GM23338 (cell line): ENCODE results near the gene SNCB. TPM values are rescaled to one million over a fixed set of nuclear protein-coding genes. Genes with fewer than 3 reads are reported as not detected.
A peak's percentile ranks its signal among the peaks of the same experiment; 100 is the strongest.

ENCODE experiments used
- ATAC-seq: fragments of 200-7000 bp; cut with Tn5 transposase; 3 replicates; pipeline ENCODE4 v1.9.1; 2020
- DNase-seq: peaks from one replicate; pipeline ENCODE4 v3.0.0-alpha.2; 2015; ENCODE audit warnings: low spot score
- H2AFZ ChIP-seq: fragments of 200-600 bp; sonication (generic); 2 replicates; pipeline ENCODE4 v1.8.0; 2016; ENCODE audit warnings: antibody characterized with exemption, mild to moderate bottlenecking, moderate library complexity
- H3F3A ChIP-seq: fragments of 200-600 bp; sonication (generic); replicated peaks from 2 replicates; pipeline ENCODE4 v1.8.0; 2017; ENCODE audit warnings: antibody characterized with exemption, mixed run types, low read depth
- H3K27ac ChIP-seq: fragments of 200-600 bp; sonication (generic); 2 replicates; pipeline ENCODE4 v1.6.1; 2016; ENCODE audit warnings: low read depth
- H3K27me3 ChIP-seq: fragments of 200-600 bp; sonication (generic); 2 replicates; pipeline ENCODE4 v1.8.0; 2016; ENCODE audit warnings: mild to moderate bottlenecking, mixed run types, moderate library complexity; ENCODE audit not compliant: insufficient read depth
- H3K36me3 ChIP-seq: fragments of 200-600 bp; sonication (generic); 2 replicates; pipeline ENCODE4 v1.8.0; 2016; ENCODE audit warnings: mild to moderate bottlenecking; ENCODE audit not compliant: insufficient read depth
- H3K4me1 ChIP-seq: fragments of 200-600 bp; sonication (generic); 2 replicates; pipeline ENCODE4 v1.8.0; 2016; ENCODE audit warnings: mild to moderate bottlenecking, moderate library complexity; ENCODE audit not compliant: insufficient read depth
- H3K4me2 ChIP-seq: fragments of 200-600 bp; sonication (generic); 2 replicates; pipeline ENCODE4 v1.7.1; 2017; ENCODE audit warnings: mixed run types
- H3K4me3 ChIP-seq: fragments of 200-600 bp; sonication (generic); 2 replicates; pipeline ENCODE4 v1.6.1; 2016; ENCODE audit warnings: mixed run types
- H3K79me2 ChIP-seq: fragments of 200-600 bp; sonication (generic); replicated peaks from 2 replicates; pipeline ENCODE4 v1.8.0; 2017; ENCODE audit warnings: mild to moderate bottlenecking; ENCODE audit not compliant: insufficient read depth
- H3K9me2 ChIP-seq: fragments of 200-600 bp; sonication (generic); 2 replicates; pipeline ENCODE4 v1.8.0; 2017; ENCODE audit not compliant: insufficient read depth
- H4K20me1 ChIP-seq: fragments of 200-600 bp; sonication (generic); replicated peaks from 2 replicates; pipeline ENCODE4 v1.8.0; 2017; ENCODE audit warnings: mild to moderate bottlenecking; ENCODE audit not compliant: insufficient read depth
- H3K27ac Mint-ChIP-seq: 2 replicates; pipeline ENCODE4 v1.8.0; 2020; ENCODE audit warnings: inconsistent platforms, mild to moderate bottlenecking, moderate library complexity, mixed read lengths
- H3K27me3 Mint-ChIP-seq: 3 replicates; pipeline ENCODE4 v1.8.0; 2022; ENCODE audit warnings: low read depth, mild to moderate bottlenecking, moderate library complexity, mixed read lengths, inconsistent platforms; ENCODE audit not compliant: insufficient read depth, poor library complexity
- H3K36me3 Mint-ChIP-seq: 3 replicates; pipeline ENCODE4 v1.8.0; 2021; ENCODE audit warnings: low read depth, mild to moderate bottlenecking, inconsistent platforms, moderate library complexity, mixed read lengths
- H3K4me1 Mint-ChIP-seq: 3 replicates; pipeline ENCODE4 v1.8.0; 2020; ENCODE audit warnings: mild to moderate bottlenecking, inconsistent platforms, mixed read lengths
- H3K4me3 Mint-ChIP-seq: 3 replicates; pipeline ENCODE4 v1.8.0; 2021; ENCODE audit warnings: moderate library complexity, mild to moderate bottlenecking, inconsistent platforms, mixed read lengths
- H3K9me3 Mint-ChIP-seq: 3 replicates; pipeline ENCODE4 v1.8.0; 2020; ENCODE audit warnings: moderate library complexity, mild to moderate bottlenecking, inconsistent platforms, mixed read lengths
- CREB1 ChIP-seq: fragments of 250-450 bp; sonication (Bioruptor Pico); IDR thresholded peaks from 2 replicates; pipeline ENCODE4 v1.5.0; 2020; ENCODE audit warnings: low read depth, mild to moderate bottlenecking, moderate library complexity
- EZH2 ChIP-seq: fragments of 200-600 bp; sonication (generic); IDR thresholded peaks from one replicate; pipeline ENCODE4 v1.8.0; 2017; ENCODE audit warnings: antibody characterized with exemption, mild to moderate bottlenecking, low read depth; ENCODE audit not compliant: unreplicated experiment
- EZH2phosphoT487 ChIP-seq: fragments of 200-600 bp; sonication (generic); IDR thresholded peaks from one replicate; pipeline ENCODE4 v1.8.1; 2018; ENCODE audit warnings: antibody characterized with exemption; ENCODE audit not compliant: unreplicated experiment
- JUNB ChIP-seq: IDR thresholded peaks from one replicate; pipeline ENCODE4 v1.6.1; 2016; ENCODE audit warnings: antibody characterized with exemption; ENCODE audit not compliant: unreplicated experiment
- NANOG ChIP-seq: IDR thresholded peaks from 2 replicates; pipeline ENCODE4 v1.6.1; 2016; ENCODE audit warnings: antibody characterized with exemption, borderline replicate concordance
- POLR2AphosphoS5 ChIP-seq: IDR thresholded peaks from 2 replicates; pipeline ENCODE4 v1.6.1; 2016; ENCODE audit warnings: antibody characterized with exemption, low read depth
- STAT1 ChIP-seq: IDR thresholded peaks from one replicate; pipeline ENCODE4 v1.6.1; 2016; ENCODE audit warnings: antibody characterized with exemption; ENCODE audit not compliant: unreplicated experiment
- ZNF114 ChIP-seq: fragments of 250-450 bp; sonication (Bioruptor Pico); IDR thresholded peaks from 2 replicates; pipeline ENCODE4 v1.5.0; 2020; ENCODE audit warnings: mild to moderate bottlenecking, moderate library complexity
- ZNF331 ChIP-seq: fragments of 250-450 bp; sonication (Bioruptor Pico); IDR thresholded peaks from 2 replicates; pipeline ENCODE4 v1.5.0; 2020; ENCODE audit warnings: low read depth, mild to moderate bottlenecking, moderate library complexity
- polyA plus RNA-seq: library from polyadenylated mRNA; unstranded; fragments of >200 nt; fragmentation: Nextera tagmentation; extraction: Ambion mirVana; gene quantifications from 2 replicates; pipeline ENCODE4 v1.2.1, GENCODE V29; 2016
- total RNA-seq: library from RNA; depleted of rRNA; stranded (reverse); fragments of >200 nt; shearing (Covaris generic); gene quantifications from 2 replicates; pipeline ENCODE4 v1.2.3, GENCODE V29; 2014
- TF ChIP-seq, protein P1 (sequence below): IDR thresholded peaks from one replicate; pipeline ENCODE4 v1.6.1; 2018; ENCODE audit warnings: antibody characterized with exemption; ENCODE audit not compliant: unreplicated experiment
- TF ChIP-seq, protein P2 (sequence below): IDR thresholded peaks from 2 replicates; pipeline ENCODE4 v1.6.1; 2016; ENCODE audit warnings: antibody characterized with exemption
- TF ChIP-seq, protein P3 (sequence below): fragments of 250-450 bp; sonication (Bioruptor Pico); IDR thresholded peaks from 2 replicates; pipeline ENCODE4 v1.5.0; 2020; ENCODE audit warnings: mild to moderate bottlenecking, moderate library complexity
- TF ChIP-seq, protein P4 (sequence below), 2 experiments: fragments of 200-600 bp in 1 of 2; sonication (generic) in 1 of 2; conservative IDR thresholded peaks; 2 replicates each; pipeline versions ENCODE4 v1.5.1 to v1.6.1; 2016 to 2017; ENCODE audit warnings: antibody characterized with exemption in 2 of 2, low read depth in 2 of 2, mild to moderate bottlenecking in 2 of 2, moderate library complexity in 1 of 2

SNCB gene
- total and polyA plus RNA-seq, 2 experiments from 2014 or later = 3.6 to 13.5 TPM

DNA sequence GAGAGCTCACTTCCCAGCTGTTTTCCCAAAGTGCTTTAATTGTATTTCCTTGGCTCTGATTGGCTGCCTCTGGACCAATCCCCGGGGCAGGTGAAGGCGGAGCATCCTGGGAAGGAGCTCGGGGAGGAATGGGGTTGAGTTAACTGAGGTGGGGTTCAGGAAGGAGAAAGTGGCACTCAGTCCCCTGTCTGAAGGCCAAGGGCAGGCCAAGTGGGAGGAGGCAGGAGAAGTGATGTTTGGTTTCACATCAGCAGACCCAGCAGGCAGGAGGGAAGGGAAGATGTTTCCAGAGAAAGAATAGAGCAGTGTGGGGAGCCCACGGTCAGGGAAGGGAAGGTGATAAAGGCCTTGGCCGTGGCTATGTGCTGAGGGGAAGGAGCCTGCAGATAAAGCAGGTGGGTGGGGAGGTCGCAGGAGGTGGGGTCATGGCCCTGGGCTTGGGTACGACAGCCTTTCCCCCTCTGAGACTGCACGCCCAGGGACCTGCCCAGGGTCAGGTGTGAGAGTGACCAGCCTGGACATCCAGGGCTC lies 20.1 kb upstream of the SNCB start:
- Histone ChIP-seq H4K20me1 (no peaks in the 10 kb centered on the region), H3K79me2 (peaks cover 35% of the 10 kb centered on the region), H3K4me3 (no peak overlapping the region), H3K4me1 (peaks cover 15% of the 10 kb centered on the region), H3K27ac (no peak overlapping the region), H3K9me2 (no peaks in the 10 kb centered on the region; the same call in 1 of the 2 replicates), H3F3A (0 out of 2 replicates have a peak, but pooled peaks cover 5% of the 10 kb centered on the region), H2AFZ (no peak overlapping the region), H3K4me2 (no peak overlapping the region), H3K36me3 (no peaks in the 10 kb centered on the region), H3K27me3 (no peaks in the 10 kb centered on the region)
- H3K36me3 Mint-ChIP-seq = peaks cover 8% of the 10 kb centered on the region; the same call in 2 of the 3 replicates
- peak; percentile 62 for DNase-seq
- ATAC-seq = peak; percentile 2; the same call in 1 of the 3 replicates
- no peaks in the 10 kb centered on the region for H3K9me3 Mint-ChIP-seq
- no peak overlapping the region for H3K27ac Mint-ChIP-seq
- no peak for TF ChIP-seq NANOG
- TF ChIP-seq ZNF331 (CRISPR knock-in tag) = no peak
- no peak for TF ChIP-seq STAT1
- no peak for TF ChIP-seq JUNB
- TF ChIP-seq, protein P1, sequence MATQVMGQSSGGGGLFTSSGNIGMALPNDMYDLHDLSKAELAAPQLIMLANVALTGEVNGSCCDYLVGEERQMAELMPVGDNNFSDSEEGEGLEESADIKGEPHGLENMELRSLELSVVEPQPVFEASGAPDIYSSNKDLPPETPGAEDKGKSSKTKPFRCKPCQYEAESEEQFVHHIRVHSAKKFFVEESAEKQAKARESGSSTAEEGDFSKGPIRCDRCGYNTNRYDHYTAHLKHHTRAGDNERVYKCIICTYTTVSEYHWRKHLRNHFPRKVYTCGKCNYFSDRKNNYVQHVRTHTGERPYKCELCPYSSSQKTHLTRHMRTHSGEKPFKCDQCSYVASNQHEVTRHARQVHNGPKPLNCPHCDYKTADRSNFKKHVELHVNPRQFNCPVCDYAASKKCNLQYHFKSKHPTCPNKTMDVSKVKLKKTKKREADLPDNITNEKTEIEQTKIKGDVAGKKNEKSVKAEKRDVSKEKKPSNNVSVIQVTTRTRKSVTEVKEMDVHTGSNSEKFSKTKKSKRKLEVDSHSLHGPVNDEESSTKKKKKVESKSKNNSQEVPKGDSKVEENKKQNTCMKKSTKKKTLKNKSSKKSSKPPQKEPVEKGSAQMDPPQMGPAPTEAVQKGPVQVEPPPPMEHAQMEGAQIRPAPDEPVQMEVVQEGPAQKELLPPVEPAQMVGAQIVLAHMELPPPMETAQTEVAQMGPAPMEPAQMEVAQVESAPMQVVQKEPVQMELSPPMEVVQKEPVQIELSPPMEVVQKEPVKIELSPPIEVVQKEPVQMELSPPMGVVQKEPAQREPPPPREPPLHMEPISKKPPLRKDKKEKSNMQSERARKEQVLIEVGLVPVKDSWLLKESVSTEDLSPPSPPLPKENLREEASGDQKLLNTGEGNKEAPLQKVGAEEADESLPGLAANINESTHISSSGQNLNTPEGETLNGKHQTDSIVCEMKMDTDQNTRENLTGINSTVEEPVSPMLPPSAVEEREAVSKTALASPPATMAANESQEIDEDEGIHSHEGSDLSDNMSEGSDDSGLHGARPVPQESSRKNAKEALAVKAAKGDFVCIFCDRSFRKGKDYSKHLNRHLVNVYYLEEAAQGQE = no peak
- TF ChIP-seq, protein P2, sequence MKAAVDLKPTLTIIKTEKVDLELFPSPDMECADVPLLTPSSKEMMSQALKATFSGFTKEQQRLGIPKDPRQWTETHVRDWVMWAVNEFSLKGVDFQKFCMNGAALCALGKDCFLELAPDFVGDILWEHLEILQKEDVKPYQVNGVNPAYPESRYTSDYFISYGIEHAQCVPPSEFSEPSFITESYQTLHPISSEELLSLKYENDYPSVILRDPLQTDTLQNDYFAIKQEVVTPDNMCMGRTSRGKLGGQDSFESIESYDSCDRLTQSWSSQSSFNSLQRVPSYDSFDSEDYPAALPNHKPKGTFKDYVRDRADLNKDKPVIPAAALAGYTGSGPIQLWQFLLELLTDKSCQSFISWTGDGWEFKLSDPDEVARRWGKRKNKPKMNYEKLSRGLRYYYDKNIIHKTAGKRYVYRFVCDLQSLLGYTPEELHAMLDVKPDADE = no peak
- TF ChIP-seq POLR2AphosphoS5 = no peak
- TF ChIP-seq, protein P3, sequence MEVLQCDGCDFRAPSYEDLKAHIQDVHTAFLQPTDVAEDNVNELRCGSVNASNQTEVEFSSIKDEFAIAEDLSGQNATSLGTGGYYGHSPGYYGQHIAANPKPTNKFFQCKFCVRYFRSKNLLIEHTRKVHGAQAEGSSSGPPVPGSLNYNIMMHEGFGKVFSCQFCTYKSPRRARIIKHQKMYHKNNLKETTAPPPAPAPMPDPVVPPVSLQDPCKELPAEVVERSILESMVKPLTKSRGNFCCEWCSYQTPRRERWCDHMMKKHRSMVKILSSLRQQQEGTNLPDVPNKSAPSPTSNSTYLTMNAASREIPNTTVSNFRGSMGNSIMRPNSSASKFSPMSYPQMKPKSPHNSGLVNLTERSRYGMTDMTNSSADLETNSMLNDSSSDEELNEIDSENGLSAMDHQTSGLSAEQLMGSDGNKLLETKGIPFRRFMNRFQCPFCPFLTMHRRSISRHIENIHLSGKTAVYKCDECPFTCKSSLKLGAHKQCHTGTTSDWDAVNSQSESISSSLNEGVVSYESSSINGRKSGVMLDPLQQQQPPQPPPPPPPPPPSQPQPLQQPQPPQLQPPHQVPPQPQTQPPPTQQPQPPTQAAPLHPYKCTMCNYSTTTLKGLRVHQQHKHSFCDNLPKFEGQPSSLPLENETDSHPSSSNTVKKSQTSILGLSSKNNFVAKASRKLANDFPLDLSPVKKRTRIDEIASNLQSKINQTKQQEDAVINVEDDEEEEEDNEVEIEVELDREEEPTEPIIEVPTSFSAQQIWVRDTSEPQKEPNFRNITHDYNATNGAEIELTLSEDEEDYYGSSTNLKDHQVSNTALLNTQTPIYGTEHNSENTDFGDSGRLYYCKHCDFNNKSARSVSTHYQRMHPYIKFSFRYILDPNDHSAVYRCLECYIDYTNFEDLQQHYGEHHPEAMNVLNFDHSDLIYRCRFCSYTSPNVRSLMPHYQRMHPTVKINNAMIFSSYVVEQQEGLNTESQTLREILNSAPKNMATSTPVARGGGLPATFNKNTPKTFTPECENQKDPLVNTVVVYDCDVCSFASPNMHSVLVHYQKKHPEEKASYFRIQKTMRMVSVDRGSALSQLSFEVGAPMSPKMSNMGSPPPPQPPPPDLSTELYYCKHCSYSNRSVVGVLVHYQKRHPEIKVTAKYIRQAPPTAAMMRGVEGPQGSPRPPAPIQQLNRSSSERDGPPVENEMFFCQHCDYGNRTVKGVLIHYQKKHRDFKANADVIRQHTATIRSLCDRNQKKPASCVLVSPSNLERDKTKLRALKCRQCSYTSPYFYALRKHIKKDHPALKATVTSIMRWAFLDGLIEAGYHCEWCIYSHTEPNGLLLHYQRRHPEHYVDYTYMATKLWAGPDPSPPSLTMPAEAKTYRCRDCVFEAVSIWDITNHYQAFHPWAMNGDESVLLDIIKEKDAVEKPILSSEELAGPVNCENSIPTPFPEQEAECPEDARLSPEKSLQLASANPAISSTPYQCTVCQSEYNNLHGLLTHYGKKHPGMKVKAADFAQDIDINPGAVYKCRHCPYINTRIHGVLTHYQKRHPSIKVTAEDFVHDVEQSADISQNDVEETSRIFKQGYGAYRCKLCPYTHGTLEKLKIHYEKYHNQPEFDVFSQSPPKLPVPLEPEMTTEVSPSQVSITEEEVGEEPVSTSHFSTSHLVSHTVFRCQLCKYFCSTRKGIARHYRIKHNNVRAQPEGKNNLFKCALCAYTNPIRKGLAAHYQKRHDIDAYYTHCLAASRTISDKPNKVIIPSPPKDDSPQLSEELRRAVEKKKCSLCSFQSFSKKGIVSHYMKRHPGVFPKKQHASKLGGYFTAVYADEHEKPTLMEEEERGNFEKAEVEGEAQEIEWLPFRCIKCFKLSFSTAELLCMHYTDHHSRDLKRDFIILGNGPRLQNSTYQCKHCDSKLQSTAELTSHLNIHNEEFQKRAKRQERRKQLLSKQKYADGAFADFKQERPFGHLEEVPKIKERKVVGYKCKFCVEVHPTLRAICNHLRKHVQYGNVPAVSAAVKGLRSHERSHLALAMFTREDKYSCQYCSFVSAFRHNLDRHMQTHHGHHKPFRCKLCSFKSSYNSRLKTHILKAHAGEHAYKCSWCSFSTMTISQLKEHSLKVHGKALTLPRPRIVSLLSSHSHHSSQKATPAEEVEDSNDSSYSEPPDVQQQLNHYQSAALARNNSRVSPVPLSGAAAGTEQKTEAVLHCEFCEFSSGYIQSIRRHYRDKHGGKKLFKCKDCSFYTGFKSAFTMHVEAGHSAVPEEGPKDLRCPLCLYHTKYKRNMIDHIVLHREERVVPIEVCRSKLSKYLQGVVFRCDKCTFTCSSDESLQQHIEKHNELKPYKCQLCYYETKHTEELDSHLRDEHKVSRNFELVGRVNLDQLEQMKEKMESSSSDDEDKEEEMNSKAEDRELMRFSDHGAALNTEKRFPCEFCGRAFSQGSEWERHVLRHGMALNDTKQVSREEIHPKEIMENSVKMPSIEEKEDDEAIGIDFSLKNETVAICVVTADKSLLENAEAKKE = no peak
- TF ChIP-seq EZH2phosphoT487 = no peak
- TF ChIP-seq CREB1 = no peak
- no peak for TF ChIP-seq EZH2
- TF ChIP-seq ZNF114 (CRISPR knock-in tag) = no peak
- TF ChIP-seq, protein P4, sequence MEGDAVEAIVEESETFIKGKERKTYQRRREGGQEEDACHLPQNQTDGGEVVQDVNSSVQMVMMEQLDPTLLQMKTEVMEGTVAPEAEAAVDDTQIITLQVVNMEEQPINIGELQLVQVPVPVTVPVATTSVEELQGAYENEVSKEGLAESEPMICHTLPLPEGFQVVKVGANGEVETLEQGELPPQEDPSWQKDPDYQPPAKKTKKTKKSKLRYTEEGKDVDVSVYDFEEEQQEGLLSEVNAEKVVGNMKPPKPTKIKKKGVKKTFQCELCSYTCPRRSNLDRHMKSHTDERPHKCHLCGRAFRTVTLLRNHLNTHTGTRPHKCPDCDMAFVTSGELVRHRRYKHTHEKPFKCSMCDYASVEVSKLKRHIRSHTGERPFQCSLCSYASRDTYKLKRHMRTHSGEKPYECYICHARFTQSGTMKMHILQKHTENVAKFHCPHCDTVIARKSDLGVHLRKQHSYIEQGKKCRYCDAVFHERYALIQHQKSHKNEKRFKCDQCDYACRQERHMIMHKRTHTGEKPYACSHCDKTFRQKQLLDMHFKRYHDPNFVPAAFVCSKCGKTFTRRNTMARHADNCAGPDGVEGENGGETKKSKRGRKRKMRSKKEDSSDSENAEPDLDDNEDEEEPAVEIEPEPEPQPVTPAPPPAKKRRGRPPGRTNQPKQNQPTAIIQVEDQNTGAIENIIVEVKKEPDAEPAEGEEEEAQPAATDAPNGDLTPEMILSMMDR (conservative IDR thresholded peaks at IDR 0.05; ENCODE audit: low read depth in 2 of 2) = no peak
- peak overlapping the region; percentile 27; the same call in 1 of the 3 replicates for H3K4me3 Mint-ChIP-seq
- H3K4me1 Mint-ChIP-seq = peaks cover 39% of the 10 kb centered on the region
- H3K27me3 Mint-ChIP-seq = peaks cover 7% of the 10 kb centered on the region
